Measurements from ENCODE around the gene BRIP1. TPM values are rescaled to one million over a fixed set of nuclear protein-coding genes. Genes with fewer than 3 reads are reported as not detected.

BRIP1 gene
- total RNA-seq: 5.4 and 7.0 TPM in 2 replicates

GRCh38 chr17:61862975-61863800, at the start of gene BRIP1:
Gene BRIP1 (minus strand): TSS chr17:61863528. CDS start chr17:61861539, 1,989 bp downstream.

Other genes with a start within 250 kb of the BRIP1 start
- 13.8 and 14.5 TPM in 2 replicates for gene INTS2, start 64.5 kb upstream of the BRIP1 start, total RNA-seq
- gene MED13, start 201.8 kb upstream of the BRIP1 start, total RNA-seq: 39.0 and 50.4 TPM in 2 replicates